Stomach (tissue), 9 donors: Measurements from ENCODE around the gene SEC62. TPM values are rescaled to one million over a fixed set of nuclear protein-coding genes. Genes with fewer than 3 reads are reported as not detected.

ENCODE experiments used
- DNase-seq, 2 donors: peaks; one replicate each; pipeline versions ENCODE4 v3.0.0 to v3.0.0-alpha.2; 2013 to 2019
- H3K27ac ChIP-seq, 5 donors: fragments of 200-600 bp in 4 of 5; sonication (generic) in 4 of 5; one replicate each; pipeline ENCODE4 v1.5.1; 2013 to 2019; ENCODE audit warnings: mild to moderate bottlenecking in 1 of 5, moderate library complexity in 1 of 5
- H3K27me3 ChIP-seq, 3 donors: fragments of 200-600 bp; sonication (generic); one replicate each; pipeline ENCODE4 v1.5.1; 2017 to 2019; ENCODE audit warnings: mixed run types in 1 of 3
- H3K36me3 ChIP-seq, 4 donors: fragments of 200-600 bp; sonication (generic); 1 replicate in 3 of 4; 2 replicates in 1 of 4; pipeline ENCODE4 v1.5.1; 2016 to 2019
- H3K4me1 ChIP-seq, 4 donors: fragments of 200-600 bp; sonication (generic); one replicate each; pipeline ENCODE4 v1.5.1; 2016 to 2019
- H3K4me3 ChIP-seq, 4 donors: fragments of 200-600 bp; sonication (generic) in 3 of 4; one replicate each; pipeline ENCODE4 v1.5.1; 2016 to 2019; ENCODE audit warnings: mild to moderate bottlenecking in 1 of 4
- H3K9me3 ChIP-seq, 4 donors: fragments of 200-600 bp; sonication (generic); one replicate each; pipeline ENCODE4 v1.5.1; 2016 to 2019
- CTCF ChIP-seq, 7 experiments: fragments of 450-650 bp in 4 of 7; fragments of 200-600 bp in 3 of 7; sonication (generic) in 3 of 7; IDR thresholded peaks; one replicate each; pipeline ENCODE4 v1.5.1; 2016 to 2019; ENCODE audit warnings: antibody characterized with exemption in 7 of 7, control low read depth in 2 of 7, mild to moderate bottlenecking in 1 of 7
- EP300 ChIP-seq: sonication (generic); formaldehyde crosslinking; IDR thresholded peaks from one replicate; pipeline ENCODE4 v1.6.1; 2017; ENCODE audit warnings: antibody characterized with exemption
- POLR2A ChIP-seq, 4 donors: fragments of 450-650 bp; IDR thresholded peaks; one replicate each; pipeline ENCODE4 v1.6.1; 2016; ENCODE audit warnings: antibody characterized with exemption in 4 of 4, control low read depth in 2 of 4, mild to moderate bottlenecking in 1 of 4, moderate library complexity in 1 of 4
- POLR2AphosphoS5 ChIP-seq, 3 donors: sonication (generic); formaldehyde crosslinking; IDR thresholded peaks; one replicate each; pipeline ENCODE4 v1.6.1; 2016; ENCODE audit warnings: antibody characterized with exemption in 3 of 3
- WGBS, 5 donors: extraction: QIAGEN DNeasy Blood & Tissue Kit in 3 of 5; methylation state at CpG; one replicate each; pipeline versions ENCODE4 v1.1.5 to v1.1.7; 2013 to 2018; 5-methylcytosine and 5-hydroxymethylcytosine counted together
- intact Hi-C: fragments of 100-400 bp; cut with DNase I; formaldehyde crosslinking; loops from one replicate; pipeline ENCODE4 v1.15.1; 2023; ENCODE audit warnings: low total_unique reads
- polyA plus RNA-seq, 3 donors: library from polyadenylated mRNA; stranded (reverse); fragments of 200-250 nt; gene quantifications; one replicate each; pipeline ENCODE4 v1.2.3, GENCODE V29; 2013
- total RNA-seq, 5 donors: library from RNA; depleted of rRNA; stranded (reverse); fragments of >200 nt; gene quantifications; one replicate each; pipeline versions ENCODE4 v1.1.0 to v1.2.3, GENCODE V29; 2014 to 2016
- donor health status: healthy with polysubstance abuse.
- donor health status: Bipolar disorder and iron deficiency.
- donor health status: healthy.

SEC62 gene
- total and polyA plus RNA-seq, 8 donors, result 12.1 to 239 (median 51.1) TPM

- Histone ChIP-seq H3K4me3 (no peak overlapping the region), H3K27me3 (no peaks in the 10 kb centered on the region), H3K4me1 (peaks cover 9 to 37% (median 15%) of the 10 kb centered on the region in 4 donors), H3K9me3 (no peaks in the 10 kb centered on the region), H3K27ac (peak overlapping the region in 4 of 5 donors; percentile 43 to 59 (median 48)), H3K36me3 (no peaks in the 10 kb centered on the region)
- TF ChIP-seq POLR2A (IDR thresholded peaks at IDR 0.05) (no peak), POLR2AphosphoS5 (IDR thresholded peaks at IDR 0.05) (peak in 1 of 3 donors; percentile 30)
- intact Hi-C loops, result no loop called here
- DNase-seq, result peak in 1 of 2 donors; percentile 71
- 25 to 50% (median 37%) methylated on average over 2 of the region's 2 CpGs for WGBS, 5 donors
Measured at GRCh38 chr3:169948559-169949448, 17.8 kb upstream of the SEC62 start.

- no peak for DNase-seq
- no peak overlapping the region for H3K27ac ChIP-seq
- no peak overlapping the region for H3K4me3 ChIP-seq
- WGBS, 5 donors, result 95 to 100% (median 98%) methylated on average over 1 of the region's 1 CpG
- intact Hi-C loops, result no loop called here
- TF ChIP-seq POLR2AphosphoS5 (IDR thresholded peaks at IDR 0.05) (no peak), EP300 (no peak), POLR2A (IDR thresholded peaks at IDR 0.05) (no peak), CTCF (IDR thresholded peaks at IDR 0.05) (no peak)
- no peaks in the 10 kb centered on the region for H3K9me3 ChIP-seq
- peaks cover 5 to 24% (median 14%) of the 10 kb centered on the region in 4 donors for H3K4me1 ChIP-seq
- no peaks in the 10 kb centered on the region for H3K36me3 ChIP-seq
- no peaks in the 10 kb centered on the region for H3K27me3 ChIP-seq
Measured at GRCh38 chr3:169952045-169952444, 14.6 kb upstream of the SEC62 start.

GRCh38 chr3:169953462-169954141, 13.0 kb upstream of the SEC62 start:
- H3K27ac ChIP-seq, result peak overlapping the region in 1 of 5 donors; percentile 44
- peaks cover 0 to 13% (median 5%) of the 10 kb centered on the region in 4 donors for H3K4me1 ChIP-seq
- H3K27me3 ChIP-seq, result no peaks in the 10 kb centered on the region
- WGBS, 5 donors, result 85 to 93% (median 90%) methylated on average over 3 of the region's 3 CpGs
- H3K9me3 ChIP-seq, result no peaks in the 10 kb centered on the region
- H3K36me3 ChIP-seq, result no peaks in the 10 kb centered on the region
- TF ChIP-seq POLR2A (IDR thresholded peaks at IDR 0.05), result no peak
- no peak for TF ChIP-seq POLR2AphosphoS5 (IDR thresholded peaks at IDR 0.05)
- no peak for TF ChIP-seq CTCF (IDR thresholded peaks at IDR 0.05)
- TF ChIP-seq EP300, result no peak
- intact Hi-C loops, result no loop called here
- no peak overlapping the region for H3K4me3 ChIP-seq
- no peak for DNase-seq

- no peak for TF ChIP-seq CTCF (IDR thresholded peaks at IDR 0.05)
- TF ChIP-seq POLR2AphosphoS5 (IDR thresholded peaks at IDR 0.05), result no peak
- no peak for TF ChIP-seq POLR2A (IDR thresholded peaks at IDR 0.05)
- no peak for TF ChIP-seq EP300
- DNase-seq, result no peak
- H3K36me3 ChIP-seq, result no peaks in the 10 kb centered on the region
- no peak overlapping the region for H3K4me3 ChIP-seq
- peak overlapping the region in 1 of 5 donors; percentile 44 for H3K27ac ChIP-seq
- intact Hi-C loops, result no loop called here
- whole genome bisulfite sequencing, 5 donors, result 62 to 75% (median 69%) methylated on average over 6 of the region's 6 CpGs
- no peaks in the 10 kb centered on the region for H3K9me3 ChIP-seq
- H3K4me1 ChIP-seq, result peaks cover 0 to 6% (median 2%) of the 10 kb centered on the region in 4 donors
- H3K27me3 ChIP-seq, result no peaks in the 10 kb centered on the region
Measured at GRCh38 chr3:169954142-169954756, 12.4 kb upstream of the SEC62 start.
